Neural cell (in vitro differentiated cells): ENCODE data around the gene HEXIM2. TPM values are rescaled to one million over a fixed set of nuclear protein-coding genes. Genes with fewer than 3 reads are reported as not detected.

ENCODE experiments used
- H2AFZ ChIP-seq: fragments of 200-600, 300-800 bp; sonication (generic), shearing (Covaris generic); 2 replicates; pipeline ENCODE4 v1.6.0; 2014; ENCODE audit warnings: low read depth, mild to moderate bottlenecking, antibody characterized with exemption, low read length, moderate library complexity
- H3F3A ChIP-seq: fragments of 200-600 bp; shearing (Covaris generic); 2 replicates; pipeline ENCODE4 v1.6.1; 2016; ENCODE audit warnings: mild to moderate bottlenecking, moderate library complexity, mixed read lengths, antibody characterized with exemption, low read length; ENCODE audit not compliant: insufficient read depth, poor library complexity, severe bottlenecking
- H3K27ac ChIP-seq: fragments of 200-600, 300-800 bp; sonication (generic), shearing (Covaris generic); 2 replicates; pipeline ENCODE4 v1.5.1; 2014; ENCODE audit warnings: mild to moderate bottlenecking, low read length, moderate library complexity
- H3K27me3 ChIP-seq: fragments of 300-800, 200-600 bp; sonication (generic), shearing (Covaris generic); 2 replicates; pipeline ENCODE4 v1.6.0; 2014; ENCODE audit warnings: mild to moderate bottlenecking, low read depth, low read length, moderate library complexity; ENCODE audit not compliant: insufficient read depth
- H3K36me3 ChIP-seq: fragments of 300-800, 200-600 bp; sonication (generic), shearing (Covaris generic); 2 replicates; pipeline ENCODE4 v1.5.1; 2014; ENCODE audit warnings: mild to moderate bottlenecking, antibody characterized with exemption, low read length, moderate library complexity; ENCODE audit not compliant: insufficient read depth
- H3K4me2 ChIP-seq: fragments of 300-800, 200-600 bp; sonication (generic), shearing (Covaris generic); 2 replicates; pipeline ENCODE4 v1.6.0; 2014; ENCODE audit warnings: mild to moderate bottlenecking, low read length
- H3K4me3 ChIP-seq: fragments of 300-800, 200-600 bp; sonication (generic), shearing (Covaris generic); 2 replicates; pipeline ENCODE4 v1.5.1; 2014; ENCODE audit warnings: mild to moderate bottlenecking, low read length, moderate library complexity
- H3K79me2 ChIP-seq: fragments of 200-600 bp; shearing (Covaris generic); replicated peaks from 2 replicates; pipeline ENCODE4 v1.6.0; 2014; ENCODE audit warnings: mild to moderate bottlenecking, low read length, moderate library complexity; ENCODE audit not compliant: insufficient read depth
- H3K9ac ChIP-seq: fragments of 300-800, 200-600 bp; sonication (generic), shearing (Covaris generic); 2 replicates; pipeline ENCODE4 v1.6.1; 2016; ENCODE audit warnings: mild to moderate bottlenecking, low read length, mixed read lengths
- H3K9me2 ChIP-seq: fragments of 200-600 bp; shearing (Covaris generic); 2 replicates; pipeline ENCODE4 v1.6.1; 2016; ENCODE audit warnings: mild to moderate bottlenecking, low read length, mixed read lengths; ENCODE audit not compliant: insufficient read depth
- H3K9me3 ChIP-seq: fragments of 200-600, 300-800 bp; sonication (generic), shearing (Covaris generic); 2 replicates; pipeline ENCODE4 v1.6.1; 2016; ENCODE audit warnings: mild to moderate bottlenecking, mixed run types, low read length, moderate library complexity, mixed read lengths
- H4K20me1 ChIP-seq: fragments of 200-600 bp; shearing (Covaris generic); 2 replicates; pipeline ENCODE4 v1.6.1; 2016; ENCODE audit warnings: mild to moderate bottlenecking, mixed run types; ENCODE audit not compliant: insufficient read depth
- EP300 ChIP-seq: fragments of 450-650 bp; conservative IDR thresholded peaks from 2 replicates; pipeline ENCODE4 v1.6.1; 2014; ENCODE audit warnings: antibody characterized with exemption, mild to moderate bottlenecking, moderate library complexity; ENCODE audit not compliant: poor library complexity, severe bottlenecking
- EZH2 ChIP-seq: fragments of 200-600, 300-800 bp; shearing (Covaris generic), sonication (generic); IDR thresholded peaks from 2 replicates; pipeline ENCODE4 v1.6.1; 2014; ENCODE audit warnings: antibody characterized with exemption, low read length, borderline replicate concordance, mild to moderate bottlenecking; ENCODE audit not compliant: insufficient read depth, poor library complexity, severe bottlenecking
- MXI1 ChIP-seq: fragments of 450-650 bp; conservative IDR thresholded peaks from 2 replicates; pipeline ENCODE4 v1.6.1; 2014; ENCODE audit warnings: antibody characterized with exemption, mild to moderate bottlenecking; ENCODE audit not compliant: poor library complexity, severe bottlenecking
- POLR2AphosphoS5 ChIP-seq: IDR thresholded peaks from 2 replicates; pipeline ENCODE4 v1.6.1; 2012
- RAD21 ChIP-seq: fragments of 450-650 bp; conservative IDR thresholded peaks from 2 replicates; pipeline ENCODE4 v1.6.1; 2014; ENCODE audit warnings: antibody characterized with exemption, mild to moderate bottlenecking, moderate library complexity
- SMC3 ChIP-seq: fragments of 450-650 bp; conservative IDR thresholded peaks from 2 replicates; pipeline ENCODE4 v1.6.1; 2014; ENCODE audit warnings: antibody characterized with exemption, mild to moderate bottlenecking, moderate library complexity; ENCODE audit not compliant: poor library complexity
- TAF1 ChIP-seq: IDR thresholded peaks from 2 replicates; pipeline ENCODE4 v1.6.1; 2012; ENCODE audit warnings: low read depth
- polyA plus RNA-seq: library from polyadenylated mRNA; depleted of rRNA; stranded (reverse); fragments of >200 nt; gene quantifications from 2 replicates; pipeline ENCODE4 v1.2.3, GENCODE V29; 2014
- TF ChIP-seq, protein P1 (sequence below): IDR thresholded peaks from 2 replicates; pipeline ENCODE4 v1.6.1; 2012; ENCODE audit warnings: borderline replicate concordance
- TF ChIP-seq, protein P2 (sequence below): fragments of 450-650 bp; IDR thresholded peaks from 2 replicates; pipeline ENCODE4 v1.5.1; 2014; ENCODE audit warnings: antibody characterized with exemption, mild to moderate bottlenecking, moderate library complexity; ENCODE audit not compliant: poor library complexity, severe bottlenecking

The HEXIM2 gene
- polyA plus RNA-seq, 1 donor from 2014 or later, result 13.9 TPM

DNA sequence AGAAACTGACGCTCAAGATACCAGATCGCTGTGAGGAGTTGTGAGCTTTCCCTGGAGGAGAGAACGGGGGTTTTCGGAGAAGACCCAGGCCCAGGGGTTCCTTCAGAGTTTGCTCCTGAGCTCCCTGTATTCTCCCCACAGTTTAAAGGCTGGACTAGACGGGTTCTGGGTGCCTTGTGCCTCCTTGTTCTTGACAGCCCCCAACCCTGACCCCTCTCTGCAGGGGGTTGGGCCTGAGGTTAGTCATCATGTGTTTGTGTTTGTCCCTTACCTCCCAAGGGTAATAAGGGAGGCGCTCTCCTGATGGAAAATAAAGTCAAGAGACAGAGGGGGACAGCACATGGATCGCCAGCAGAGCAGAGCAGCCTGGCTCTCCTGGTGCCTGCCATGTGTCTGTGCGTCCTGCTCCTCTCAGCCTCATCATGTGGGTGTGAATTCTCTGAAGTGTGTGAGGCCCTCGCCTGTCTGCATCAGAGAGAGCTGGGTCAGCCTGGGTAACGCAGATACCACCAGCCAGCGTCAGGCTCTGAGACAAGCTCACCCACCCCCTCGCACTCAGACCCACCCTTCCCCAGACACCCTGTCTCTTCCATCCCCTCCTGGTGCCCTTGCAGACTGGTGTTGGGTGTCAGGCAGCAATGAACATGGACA is 8.7 kb downstream of the HEXIM2 start:
- Histone ChIP-seq H3F3A (no peaks in the 10 kb centered on the region), H3K79me2 (no peaks in the 10 kb centered on the region), H4K20me1 (no peaks in the 10 kb centered on the region), H3K36me3 (no peaks in the 10 kb centered on the region), H3K4me2 (no peak overlapping the region), H2AFZ (no peak overlapping the region), H3K27ac (no peak overlapping the region), H3K27me3 (no peaks in the 10 kb centered on the region), H3K9me2 (no peaks in the 10 kb centered on the region), H3K4me3 (no peak overlapping the region), H3K9ac (no peak overlapping the region), H3K9me3 (no peaks in the 10 kb centered on the region)
- TF ChIP-seq MXI1, result no peak
- TF ChIP-seq, protein P1, sequence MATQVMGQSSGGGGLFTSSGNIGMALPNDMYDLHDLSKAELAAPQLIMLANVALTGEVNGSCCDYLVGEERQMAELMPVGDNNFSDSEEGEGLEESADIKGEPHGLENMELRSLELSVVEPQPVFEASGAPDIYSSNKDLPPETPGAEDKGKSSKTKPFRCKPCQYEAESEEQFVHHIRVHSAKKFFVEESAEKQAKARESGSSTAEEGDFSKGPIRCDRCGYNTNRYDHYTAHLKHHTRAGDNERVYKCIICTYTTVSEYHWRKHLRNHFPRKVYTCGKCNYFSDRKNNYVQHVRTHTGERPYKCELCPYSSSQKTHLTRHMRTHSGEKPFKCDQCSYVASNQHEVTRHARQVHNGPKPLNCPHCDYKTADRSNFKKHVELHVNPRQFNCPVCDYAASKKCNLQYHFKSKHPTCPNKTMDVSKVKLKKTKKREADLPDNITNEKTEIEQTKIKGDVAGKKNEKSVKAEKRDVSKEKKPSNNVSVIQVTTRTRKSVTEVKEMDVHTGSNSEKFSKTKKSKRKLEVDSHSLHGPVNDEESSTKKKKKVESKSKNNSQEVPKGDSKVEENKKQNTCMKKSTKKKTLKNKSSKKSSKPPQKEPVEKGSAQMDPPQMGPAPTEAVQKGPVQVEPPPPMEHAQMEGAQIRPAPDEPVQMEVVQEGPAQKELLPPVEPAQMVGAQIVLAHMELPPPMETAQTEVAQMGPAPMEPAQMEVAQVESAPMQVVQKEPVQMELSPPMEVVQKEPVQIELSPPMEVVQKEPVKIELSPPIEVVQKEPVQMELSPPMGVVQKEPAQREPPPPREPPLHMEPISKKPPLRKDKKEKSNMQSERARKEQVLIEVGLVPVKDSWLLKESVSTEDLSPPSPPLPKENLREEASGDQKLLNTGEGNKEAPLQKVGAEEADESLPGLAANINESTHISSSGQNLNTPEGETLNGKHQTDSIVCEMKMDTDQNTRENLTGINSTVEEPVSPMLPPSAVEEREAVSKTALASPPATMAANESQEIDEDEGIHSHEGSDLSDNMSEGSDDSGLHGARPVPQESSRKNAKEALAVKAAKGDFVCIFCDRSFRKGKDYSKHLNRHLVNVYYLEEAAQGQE, result no peak
- TF ChIP-seq POLR2AphosphoS5, result no peak
- no peak for TF ChIP-seq EZH2
- TF ChIP-seq TAF1, result no peak
- TF ChIP-seq RAD21, result no peak
- TF ChIP-seq SMC3, result no peak
- TF ChIP-seq, protein P2, sequence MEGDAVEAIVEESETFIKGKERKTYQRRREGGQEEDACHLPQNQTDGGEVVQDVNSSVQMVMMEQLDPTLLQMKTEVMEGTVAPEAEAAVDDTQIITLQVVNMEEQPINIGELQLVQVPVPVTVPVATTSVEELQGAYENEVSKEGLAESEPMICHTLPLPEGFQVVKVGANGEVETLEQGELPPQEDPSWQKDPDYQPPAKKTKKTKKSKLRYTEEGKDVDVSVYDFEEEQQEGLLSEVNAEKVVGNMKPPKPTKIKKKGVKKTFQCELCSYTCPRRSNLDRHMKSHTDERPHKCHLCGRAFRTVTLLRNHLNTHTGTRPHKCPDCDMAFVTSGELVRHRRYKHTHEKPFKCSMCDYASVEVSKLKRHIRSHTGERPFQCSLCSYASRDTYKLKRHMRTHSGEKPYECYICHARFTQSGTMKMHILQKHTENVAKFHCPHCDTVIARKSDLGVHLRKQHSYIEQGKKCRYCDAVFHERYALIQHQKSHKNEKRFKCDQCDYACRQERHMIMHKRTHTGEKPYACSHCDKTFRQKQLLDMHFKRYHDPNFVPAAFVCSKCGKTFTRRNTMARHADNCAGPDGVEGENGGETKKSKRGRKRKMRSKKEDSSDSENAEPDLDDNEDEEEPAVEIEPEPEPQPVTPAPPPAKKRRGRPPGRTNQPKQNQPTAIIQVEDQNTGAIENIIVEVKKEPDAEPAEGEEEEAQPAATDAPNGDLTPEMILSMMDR, result no peak
- TF ChIP-seq EP300, result no peak

DNA sequence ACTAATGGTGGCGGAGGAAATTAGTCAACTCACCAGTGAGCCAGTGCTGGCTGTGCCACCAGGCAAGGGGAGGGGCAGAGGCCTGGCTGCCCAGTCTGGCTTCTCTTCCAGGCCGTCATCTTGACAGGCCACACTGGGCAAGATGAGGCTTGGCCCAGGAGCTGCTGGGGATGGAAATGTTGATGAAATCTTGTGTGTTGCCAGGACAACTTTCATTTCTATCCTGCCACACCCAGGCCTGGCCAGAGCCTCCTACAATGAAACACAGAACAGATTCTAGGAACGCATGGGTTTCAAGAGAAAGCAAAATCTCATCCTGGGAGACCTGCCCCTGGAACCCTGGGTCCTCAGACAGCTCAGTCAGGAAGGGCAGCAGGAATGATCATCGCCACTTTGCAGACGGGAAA is 9.3 kb downstream of the HEXIM2 start:
- H3K27ac ChIP-seq, result no peak overlapping the region
- no peaks in the 10 kb centered on the region for H3K9me2 ChIP-seq
- no peaks in the 10 kb centered on the region for H4K20me1 ChIP-seq
- no peak overlapping the region for H3K9ac ChIP-seq
- no peaks in the 10 kb centered on the region for H3K9me3 ChIP-seq
- no peak overlapping the region for H2AFZ ChIP-seq
- no peak overlapping the region for H3K4me2 ChIP-seq
- H3K36me3 ChIP-seq, result no peaks in the 10 kb centered on the region
- H3K4me3 ChIP-seq, result no peak overlapping the region
- no peaks in the 10 kb centered on the region for H3K79me2 ChIP-seq
- H3K27me3 ChIP-seq, result no peaks in the 10 kb centered on the region
- no peaks in the 10 kb centered on the region for H3F3A ChIP-seq
- TF ChIP-seq SMC3 (no peak), TAF1 (no peak), MXI1 (no peak), EZH2 (no peak), POLR2AphosphoS5 (no peak), EP300 (no peak), RAD21 (no peak)
- TF ChIP-seq, protein P1, result no peak
- TF ChIP-seq, protein P2, result no peak
